Measurements from ENCODE around the gene BMAL1.

GRCh38 chr11:13304655-13305335 lies 27.2 kb downstream of the BMAL1 start:
- TF ChIP-seq RARB (CRISPR knock-in tag; IDR thresholded peaks at IDR 0.05), result no peak
- TF ChIP-seq TOX (CRISPR knock-in tag; IDR thresholded peaks at IDR 0.05; ENCODE audit: borderline replicate concordance), result no peak
- no peak for TF ChIP-seq PATZ1 (CRISPR knock-in tag; IDR thresholded peaks at IDR 0.05; ENCODE audit: borderline replicate concordance)
- no peak for TF ChIP-seq ARNTL (CRISPR knock-in tag; IDR thresholded peaks at IDR 0.05; ENCODE audit: borderline replicate concordance, low read depth)
- TF ChIP-seq SNAI2 (CRISPR knock-in tag; IDR thresholded peaks at IDR 0.05), result no peak
- TF ChIP-seq ZNF565 (CRISPR knock-in tag; conservative IDR thresholded peaks at IDR 0.05; ENCODE audit: low read depth), result no peak
- no peak for TF ChIP-seq POU6F1 (CRISPR knock-in tag; IDR thresholded peaks at IDR 0.05; ENCODE audit: borderline replicate concordance, low read depth)
- TF ChIP-seq GLIS3 (CRISPR knock-in tag; IDR thresholded peaks at IDR 0.05), result no peak
- TF ChIP-seq TCF4 (CRISPR knock-in tag; IDR thresholded peaks at IDR 0.05; ENCODE audit: borderline replicate concordance), result no peak
- TF ChIP-seq ZNF8 (CRISPR knock-in tag; IDR thresholded peaks at IDR 0.05), result no peak
